DMS153 treated with DMSO at 0.1 percent for 48 hours (cell line): ENCODE results near the gene CA12.
A peak's percentile ranks its signal among the peaks of the same experiment; 100 is the strongest.
"Not testable (repeated sequence)": the region's sequence is repeated elsewhere in the genome, so short reads cannot be mapped to it uniquely, and the experiment has no call there.

Source experiments
- DNase-seq: peaks from one replicate; lab custom pipeline; 2025; ENCODE audit not compliant: unreplicated experiment; lab: John Stamatoyannopoulos, UW

The CA12 gene

DNA sequence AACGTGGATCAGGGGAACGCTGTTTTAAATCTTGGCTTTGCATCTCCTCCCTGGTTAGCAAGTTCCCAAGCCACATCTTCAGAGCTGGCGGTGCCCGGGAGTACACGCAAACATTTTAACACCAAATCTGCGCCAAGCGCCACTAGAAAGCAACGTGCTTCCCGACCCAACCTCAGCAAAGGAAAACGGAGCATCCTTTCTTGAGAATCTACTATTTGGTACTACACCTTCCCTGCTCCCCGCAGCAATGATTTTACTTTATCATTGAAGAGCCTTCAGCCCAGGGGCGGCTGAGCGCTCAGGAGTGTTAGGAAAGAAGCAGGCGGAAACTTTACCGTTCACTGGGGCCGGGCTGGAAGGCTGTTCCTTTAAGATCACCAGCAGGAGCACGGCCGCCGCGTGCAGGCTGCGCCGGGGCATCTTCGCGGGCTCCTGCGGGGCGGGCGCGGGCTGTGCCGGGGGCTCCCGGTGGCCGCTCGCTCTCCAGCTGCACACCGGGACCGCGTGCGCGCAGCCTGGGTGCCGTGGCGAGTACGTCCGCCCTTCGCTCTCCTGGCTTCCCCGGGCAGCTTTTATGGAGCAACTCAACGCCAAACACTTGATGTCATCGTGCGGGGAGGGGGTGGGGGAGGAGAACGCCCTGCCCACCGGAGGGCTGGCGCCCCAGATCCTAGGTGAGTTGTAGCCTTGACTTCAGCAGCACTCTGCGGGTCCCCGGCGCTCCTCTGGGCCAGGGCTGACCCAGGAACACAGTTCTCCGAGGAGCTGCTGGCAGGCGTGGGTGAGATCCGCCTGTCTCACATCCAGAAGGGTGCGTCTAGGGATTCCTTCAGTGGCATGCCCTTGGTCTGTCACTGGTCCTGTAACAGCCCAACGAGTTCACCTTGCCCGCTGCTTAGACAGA is at the start of gene CA12:
Gene CA12 (minus strand): TSS at position 546 of the 904 bp plus-strand sequence. CDS start 126 bp downstream, at position 420.
- no peak for DNase-seq

GRCh38 chr15:63430766-63431451 is 49.3 kb upstream of the CA12 start:
- no peak for DNase-seq

DNA sequence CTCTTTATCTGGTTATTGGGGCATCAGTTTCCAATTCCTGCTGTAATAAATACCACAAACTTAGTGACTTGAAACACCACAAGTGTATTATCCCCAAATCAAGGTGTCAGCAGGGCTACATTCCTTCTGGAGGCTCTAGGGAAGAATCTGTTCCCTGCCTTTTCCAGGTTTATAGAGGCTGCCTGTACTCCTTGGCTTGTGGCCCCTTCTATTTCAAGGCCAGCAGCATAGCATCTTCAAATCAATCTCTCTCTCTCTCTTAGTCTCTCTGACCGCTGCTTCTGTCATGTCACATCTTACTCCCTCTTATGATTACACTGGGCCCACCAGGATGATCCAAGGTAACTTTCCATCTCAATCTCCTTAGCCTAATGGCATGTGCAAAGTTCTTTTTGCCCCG is 44.9 kb upstream of the CA12 start:
- no peak for DNase-seq

DNA sequence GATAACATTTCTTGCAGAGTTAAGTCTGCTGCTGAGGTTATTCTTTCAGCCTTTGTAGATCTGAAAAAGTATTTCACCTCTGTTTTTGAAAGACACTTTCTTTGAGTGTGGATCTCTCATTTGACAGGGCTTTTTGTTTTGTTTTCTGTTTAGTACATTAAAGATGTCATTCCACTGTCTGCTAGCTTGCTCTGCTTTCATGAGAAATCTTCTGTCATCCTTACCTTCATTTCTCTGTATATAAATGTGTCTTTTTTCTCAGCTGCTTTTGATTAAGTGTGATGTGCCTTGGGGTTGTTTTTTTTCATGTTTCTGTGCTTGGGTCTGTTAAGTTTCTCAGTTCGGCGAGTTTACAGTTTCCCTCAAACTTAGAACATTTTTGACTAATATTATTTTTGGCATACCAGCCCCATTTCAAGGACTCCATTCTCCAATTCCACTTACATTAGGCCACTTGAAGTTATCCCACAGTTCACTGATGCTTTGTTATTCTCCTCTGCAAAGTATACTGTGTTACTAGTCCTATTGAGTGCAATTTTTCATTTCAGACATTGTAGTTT is 43.9 kb upstream of the CA12 start:
- no peak for DNase-seq

- DNase-seq, result no peak
Observed at GRCh38 chr15:63422891-63423590, 41.4 kb upstream of the CA12 start.

GRCh38 chr15:63421433-63421832 is 39.8 kb upstream of the CA12 start:
- DNase-seq, result no peak

DNA sequence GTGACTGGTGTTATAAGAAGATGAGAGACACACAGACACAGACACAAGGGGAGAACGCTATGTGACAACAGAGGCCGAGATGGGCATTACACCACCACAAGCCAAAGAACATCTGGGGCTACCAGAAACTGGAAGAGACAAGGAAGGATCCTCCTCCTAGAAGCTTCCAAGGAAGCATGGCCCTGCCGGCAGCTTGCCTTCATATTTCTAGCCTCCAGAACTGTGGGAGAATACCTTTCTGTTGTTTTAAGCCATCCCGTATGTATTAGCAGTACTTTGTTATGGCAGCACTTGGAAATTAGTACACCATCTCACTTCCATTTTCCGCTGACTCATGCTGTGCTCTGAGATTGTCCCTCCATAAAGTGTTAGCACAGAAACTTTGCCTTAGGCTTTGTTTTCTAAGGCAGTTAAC is 38.7 kb upstream of the CA12 start:
- no peak for DNase-seq

GRCh38 chr15:63418811-63419210 is 37.2 kb upstream of the CA12 start:
- DNase-seq, result no peak

GRCh38 chr15:63417721-63418120 is 36.1 kb upstream of the CA12 start:
- DNase-seq, result no peak

DNA sequence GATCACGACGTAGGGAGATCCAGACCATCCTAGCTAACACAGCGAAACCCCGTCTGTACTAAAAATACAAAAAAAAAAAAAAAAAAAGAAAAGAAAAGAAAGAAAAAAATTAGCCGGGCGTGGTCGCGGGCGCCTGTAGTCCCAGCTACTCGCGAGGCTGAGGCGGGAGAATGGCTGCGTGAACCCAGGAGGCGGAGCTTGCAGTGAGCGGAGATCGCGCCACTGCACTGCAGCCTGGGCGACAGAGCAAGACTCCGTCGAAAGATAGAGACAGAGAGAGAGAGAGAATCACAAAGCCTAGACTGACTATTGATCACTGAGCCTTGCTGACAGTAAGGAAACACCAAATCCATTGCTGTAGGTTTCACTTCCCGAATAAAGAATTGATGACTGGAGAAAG is 35.6 kb upstream of the CA12 start:
- not testable (repeated sequence) for DNase-seq

DNA sequence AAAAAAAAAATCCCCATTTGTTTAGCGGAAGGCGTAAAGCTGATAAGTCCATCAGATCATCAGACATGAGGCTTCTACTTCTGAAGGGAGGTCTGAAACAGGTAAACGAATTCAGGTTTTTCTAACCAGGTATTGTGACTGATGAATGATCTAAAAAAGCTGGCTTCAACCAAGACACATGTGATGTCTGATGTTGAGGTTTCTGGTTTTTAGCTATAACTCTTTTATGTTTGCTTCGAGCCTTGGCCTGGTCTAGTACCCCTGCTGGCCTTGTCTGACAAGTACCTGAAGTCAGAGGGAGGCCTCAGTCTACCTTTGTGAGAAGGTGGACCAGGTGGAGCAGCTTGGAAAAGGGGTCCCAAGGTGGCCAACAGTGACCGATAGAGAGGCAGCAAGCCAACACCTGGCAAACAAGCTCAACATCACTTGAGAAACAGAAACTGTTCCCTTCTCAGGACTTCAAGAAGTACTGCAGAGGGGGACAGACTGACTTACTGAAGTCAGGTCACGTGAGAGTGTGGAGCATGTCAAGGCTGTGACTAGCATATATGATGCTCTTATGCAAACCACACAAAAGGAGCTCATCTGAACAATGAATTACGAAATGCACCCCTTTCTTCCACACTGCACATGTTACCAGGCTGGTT is 33.0 kb upstream of the CA12 start:
- no peak for DNase-seq

DNA sequence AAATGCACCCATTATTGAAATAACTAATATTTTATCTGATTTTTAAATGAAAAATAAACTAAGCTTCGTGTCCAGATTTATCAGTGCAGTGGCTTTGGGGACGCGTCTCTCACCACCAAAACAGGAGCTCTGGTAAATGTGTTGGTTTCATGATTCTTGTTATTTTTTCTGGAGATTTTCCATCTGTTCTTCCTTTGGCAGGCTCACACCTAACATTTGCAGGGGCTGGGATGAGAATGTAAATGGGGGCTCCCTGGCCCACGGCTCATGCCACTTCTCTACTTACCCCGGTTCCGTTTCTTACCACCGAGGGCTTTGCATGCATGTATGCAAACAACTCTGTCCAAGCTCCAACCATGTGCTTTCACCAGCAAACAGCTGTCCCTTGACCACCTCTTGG is 30.9 kb upstream of the CA12 start:
- no peak for DNase-seq

DNA sequence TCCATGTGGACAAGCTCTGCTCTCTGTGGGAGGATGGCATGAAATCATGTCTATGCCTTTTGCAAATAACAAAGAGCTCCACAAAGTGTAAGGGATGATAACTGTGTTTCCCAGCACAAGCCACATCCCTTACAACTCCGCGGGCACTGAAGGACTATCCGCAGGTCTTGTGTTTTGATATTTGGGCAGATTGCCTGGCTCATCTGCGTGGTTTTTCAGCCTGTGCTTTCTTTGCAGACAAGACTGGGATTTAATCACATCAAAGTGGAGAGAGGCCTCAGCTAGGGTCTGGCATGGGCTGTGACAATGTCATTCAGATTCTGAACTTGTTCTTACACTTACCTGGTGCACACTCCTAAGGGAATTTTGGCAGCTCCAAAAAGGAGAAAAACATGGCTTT is 30.2 kb upstream of the CA12 start:
- DNase-seq, result no peak

DNA sequence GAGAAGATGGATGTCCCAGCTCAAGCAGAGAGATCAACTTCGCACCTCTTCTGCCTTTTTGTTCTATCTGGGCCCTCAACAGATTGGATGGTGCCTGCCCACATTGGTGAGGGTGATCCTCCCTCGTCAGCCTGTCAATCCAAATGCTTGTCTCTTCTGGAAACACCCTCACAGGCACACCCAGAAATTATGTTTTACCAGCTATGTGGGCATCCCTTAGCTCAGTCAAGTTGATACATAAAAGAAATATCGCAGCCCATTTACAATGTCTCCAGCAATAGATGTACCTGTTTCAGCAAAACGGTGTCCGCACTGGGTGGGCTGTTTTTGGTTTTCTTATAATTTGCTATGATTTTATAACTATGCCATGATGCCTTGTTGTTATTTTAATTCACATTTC is 27.5 kb upstream of the CA12 start:
- no peak for DNase-seq

DNA sequence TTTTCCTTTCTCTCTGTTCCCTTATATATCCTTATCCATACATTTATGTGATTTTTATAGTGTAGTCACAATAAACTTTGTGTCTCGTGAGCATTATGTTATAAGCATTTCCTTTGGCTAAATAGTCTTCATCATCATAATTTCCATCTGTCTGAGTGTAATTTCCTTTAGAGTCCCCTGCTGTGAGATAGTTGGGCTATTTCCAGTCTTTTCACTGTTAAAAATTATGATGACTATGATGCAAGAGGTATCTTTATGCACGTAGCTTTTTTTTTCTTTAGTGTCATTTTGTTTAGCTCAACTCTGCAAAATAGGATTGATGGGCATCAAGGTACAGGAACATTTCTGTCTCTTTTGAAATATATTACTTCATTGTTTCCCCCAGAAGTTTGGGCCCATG is 26.9 kb upstream of the CA12 start:
- DNase-seq, result no peak

DNA sequence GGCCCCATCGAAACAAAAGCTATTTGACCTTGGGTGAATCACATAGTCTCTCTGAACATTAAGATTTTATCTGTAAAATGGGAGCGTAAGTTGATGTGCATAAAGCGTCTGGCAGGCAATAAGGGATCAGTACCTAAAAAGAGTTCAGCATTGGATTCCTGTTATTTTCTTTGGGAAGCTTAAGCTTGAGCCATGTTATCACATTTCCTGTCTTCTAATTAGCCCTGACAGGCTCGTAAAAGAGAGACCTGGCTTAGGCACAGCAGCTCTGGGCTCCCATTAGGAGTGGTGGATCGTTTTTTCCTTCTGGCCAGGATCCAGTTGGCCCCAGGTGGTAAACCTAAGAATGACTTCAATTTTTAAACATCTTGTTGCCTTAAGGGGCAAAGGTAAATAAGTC is 26.0 kb upstream of the CA12 start:
- DNase-seq, result peak; percentile 12

DNA sequence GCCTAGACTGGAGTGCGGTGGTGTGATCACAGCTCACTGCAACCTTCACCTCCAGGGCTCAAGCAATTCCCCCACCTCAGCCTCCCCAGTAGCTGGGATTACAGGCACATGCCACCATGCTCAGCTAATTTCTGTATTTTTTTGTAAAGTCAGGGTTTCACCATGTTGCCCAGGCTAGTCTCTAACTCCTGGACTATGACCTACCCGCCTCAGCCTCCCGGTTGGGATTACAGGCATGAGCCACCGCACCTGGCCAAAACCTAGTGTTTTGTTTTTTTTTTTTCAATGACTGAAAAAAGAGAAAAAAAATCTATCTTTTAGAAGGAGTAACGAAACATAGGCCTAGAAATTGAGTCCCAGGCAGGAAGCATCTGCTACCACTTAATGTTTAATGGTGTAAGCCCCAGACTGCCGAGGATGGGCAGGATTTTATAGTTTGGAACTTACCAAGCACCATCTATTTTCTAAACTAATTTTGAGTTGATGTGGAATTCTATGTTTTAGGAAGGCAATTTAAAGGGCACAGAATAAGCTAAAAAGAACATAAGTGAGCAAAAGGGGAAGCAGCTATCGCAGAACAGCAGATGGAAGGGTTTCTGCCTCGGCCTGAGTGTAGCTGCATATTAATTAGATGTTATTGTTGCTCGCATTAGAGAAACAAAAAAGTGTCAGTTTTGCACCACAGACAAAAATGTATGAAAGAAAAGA is 24.2 kb upstream of the CA12 start:
- no peak for DNase-seq

DNA sequence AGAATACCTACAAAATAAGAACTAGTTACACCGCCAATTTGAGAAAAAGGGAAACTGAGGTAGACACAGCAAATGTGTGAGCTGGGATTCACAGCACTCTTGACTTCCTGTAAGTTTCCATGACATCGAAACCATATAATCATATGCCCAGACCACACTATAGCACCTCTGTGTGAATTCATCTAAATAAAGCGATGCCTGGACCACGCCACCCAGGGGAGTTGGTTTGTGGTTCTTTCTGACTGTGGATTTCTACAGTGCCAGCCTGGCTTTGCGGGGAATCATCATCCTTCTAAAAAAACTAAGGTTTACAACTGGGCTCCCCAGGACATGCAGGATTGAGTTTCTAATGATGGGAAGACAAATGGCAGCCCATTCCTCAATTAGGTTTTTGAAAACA is 23.5 kb upstream of the CA12 start:
- no peak for DNase-seq

DNA sequence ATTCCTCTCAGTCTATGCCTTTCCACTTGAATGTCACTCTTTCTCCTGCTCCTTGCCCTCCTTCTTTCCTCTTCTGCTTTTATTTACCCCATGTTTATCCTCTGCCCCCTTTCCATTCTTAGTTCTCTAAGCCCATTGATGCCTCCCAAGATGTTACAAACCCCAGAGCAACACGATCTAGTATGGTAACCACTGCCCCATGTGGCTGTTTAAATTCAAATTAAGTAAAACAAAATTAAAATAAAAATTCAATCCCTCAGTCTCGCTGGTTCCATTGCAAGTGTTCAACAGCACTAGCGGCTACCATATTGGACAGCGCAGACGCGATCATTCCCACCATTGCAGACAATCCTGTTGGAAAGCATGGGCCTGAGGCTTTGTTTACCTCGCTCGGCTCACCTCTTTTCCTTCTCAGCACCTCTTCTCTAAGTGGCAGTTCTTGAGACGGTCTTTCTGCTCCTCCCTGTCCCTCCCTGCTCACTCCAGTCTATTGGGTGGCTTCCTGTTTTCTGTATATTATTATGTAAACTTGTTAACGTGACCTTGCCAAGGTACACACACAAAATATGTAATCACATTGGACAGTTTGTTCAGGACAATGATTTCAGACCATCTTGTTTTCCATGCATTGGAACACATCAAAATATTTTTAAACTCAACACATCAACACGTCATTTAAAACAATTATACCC is 21.8 kb upstream of the CA12 start:
- no peak for DNase-seq
